Smooth muscle cell (in vitro differentiated cells): Measurements from ENCODE around the gene EYA2. TPM values are rescaled to one million over a fixed set of nuclear protein-coding genes. Genes with fewer than 3 reads are reported as not detected.

Experiments used
- DNase-seq: peaks from one replicate; lab custom pipeline; 2025; ENCODE audit not compliant: unreplicated experiment; lab: John Stamatoyannopoulos, UW
- H2AFZ ChIP-seq: fragments of 200-600 bp; sonication (generic); 2 replicates; pipeline ENCODE4 v1.6.0; 2016; ENCODE audit warnings: antibody characterized with exemption, low read depth, mild to moderate bottlenecking
- H3F3A ChIP-seq: fragments of 200-600 bp; sonication (generic); 2 replicates; pipeline ENCODE4 v1.6.0; 2017; ENCODE audit warnings: antibody characterized with exemption, low read depth
- H3K27ac ChIP-seq: fragments of 200-600 bp; sonication (generic); 2 replicates; pipeline ENCODE4 v1.5.1; 2016; ENCODE audit warnings: low read depth, mild to moderate bottlenecking
- H3K27me3 ChIP-seq: fragments of 200-600 bp; sonication (generic); 2 replicates; pipeline ENCODE4 v1.6.1; 2016; ENCODE audit warnings: low read depth, mild to moderate bottlenecking
- H3K36me3 ChIP-seq: fragments of 200-600 bp; sonication (generic); 2 replicates; pipeline ENCODE4 v1.5.1; 2016; ENCODE audit warnings: low read depth
- H3K4me1 ChIP-seq: fragments of 200-600 bp; sonication (generic); 2 replicates; pipeline ENCODE4 v1.5.1; 2016; ENCODE audit warnings: low read depth
- H3K4me2 ChIP-seq: fragments of 200-600 bp; sonication (generic); 2 replicates; pipeline ENCODE4 v1.6.0; 2016; ENCODE audit warnings: mild to moderate bottlenecking
- H3K4me3 ChIP-seq: fragments of 200-600 bp; sonication (generic); 2 replicates; pipeline ENCODE4 v1.5.1; 2016; ENCODE audit warnings: mild to moderate bottlenecking
- H3K79me2 ChIP-seq: fragments of 200-600 bp; sonication (generic); 2 replicates; pipeline ENCODE4 v1.6.0; 2016; ENCODE audit warnings: low read depth, mild to moderate bottlenecking
- H3K9ac ChIP-seq: fragments of 200-600 bp; sonication (generic); 2 replicates; pipeline ENCODE4 v1.6.0; 2016; ENCODE audit warnings: low read depth
- H3K9me3 ChIP-seq: fragments of 200-600 bp; sonication (generic); replicated peaks from 2 replicates; pipeline ENCODE4 v1.5.1; 2016; ENCODE audit warnings: low read depth
- H4K20me1 ChIP-seq: fragments of 200-600 bp; sonication (generic); 2 replicates; pipeline ENCODE4 v1.6.0; 2016; ENCODE audit warnings: low read depth
- CTCF ChIP-seq: fragments of 200-600 bp; sonication (generic); IDR thresholded peaks from 2 replicates; pipeline ENCODE4 v1.5.1; 2017; ENCODE audit warnings: borderline replicate concordance, mild to moderate bottlenecking, antibody characterized with exemption; ENCODE audit not compliant: insufficient read depth, poor library complexity, severe bottlenecking
- WGBS: methylation state at CpG from one replicate; pipeline ENCODE4 v1.1.7; 2016; ENCODE audit warnings: low lambda C conversion rate; 5-methylcytosine and 5-hydroxymethylcytosine counted together
- microRNA-seq: library from miRNA; unstranded; fragments of <30 nt; microRNA quantifications from one replicate; pipeline ENCODE4, GENCODE V29; 2016; ENCODE audit warnings: borderline number of aligned reads
- polyA plus RNA-seq: library from polyadenylated mRNA; unstranded; fragments of >200 nt; fragmentation: Nextera tagmentation; extraction: Ambion mirVana; gene quantifications from 2 replicates; pipeline ENCODE4 v1.2.1, GENCODE V29; 2016
- small RNA-seq: library from RNA; depleted of rRNA; stranded (forward); fragments of <200 nt; gene quantifications from one replicate; pipeline ENCODE3, GENCODE V24; 2014
- total RNA-seq: library from RNA; depleted of rRNA; stranded (reverse); fragments of >200 nt; gene quantifications from 2 replicates; pipeline ENCODE4 v1.2.3, GENCODE V29; 2014

Gene EYA2
- total and polyA plus RNA-seq, 2 experiments from 2014 or later: 0.98 to 1.3 TPM

- Histone ChIP-seq H3F3A (no peaks in the 10 kb centered on the region), H3K9ac (no peak overlapping the region), H2AFZ (no peak overlapping the region), H3K9me3 (no peaks in the 10 kb centered on the region), H3K27me3 (no peaks in the 10 kb centered on the region), H3K4me2 (no peak overlapping the region), H4K20me1 (peaks cover 6% of the 10 kb centered on the region), H3K36me3 (no peaks in the 10 kb centered on the region), H3K4me1 (no peaks in the 10 kb centered on the region), H3K27ac (no peak overlapping the region), H3K4me3 (no peak overlapping the region), H3K79me2 (peaks cover 13% of the 10 kb centered on the region)
- TF ChIP-seq CTCF: no peak
- WGBS: 98% methylated on average over 14 of the region's 14 CpGs
- no peak for DNase-seq
Observed at GRCh38 chr20:47235853-47236638, 341.4 kb downstream of the EYA2 start.

GRCh38 chr20:47236639-47236900 lies 341.9 kb downstream of the EYA2 start:
- DNase-seq: no peak
- Histone ChIP-seq H3K79me2 (peaks cover 13% of the 10 kb centered on the region), H3K4me2 (no peak overlapping the region), H3K9ac (no peak overlapping the region), H2AFZ (no peak overlapping the region), H3K4me1 (no peaks in the 10 kb centered on the region), H3K27ac (no peak overlapping the region), H3K9me3 (no peaks in the 10 kb centered on the region), H3K27me3 (no peaks in the 10 kb centered on the region), H3F3A (no peaks in the 10 kb centered on the region), H3K36me3 (no peaks in the 10 kb centered on the region), H4K20me1 (peaks cover under 1% of the 10 kb centered on the region), H3K4me3 (no peak overlapping the region)
- no peak for TF ChIP-seq CTCF
- 100% methylated on average over 1 of the region's 1 CpG for WGBS

GRCh38 chr20:47237715-47238114 lies 343.1 kb downstream of the EYA2 start:
- Histone ChIP-seq H4K20me1 (peaks cover 4% of the 10 kb centered on the region), H2AFZ (no peak overlapping the region), H3K36me3 (no peaks in the 10 kb centered on the region), H3K4me3 (no peak overlapping the region), H3K27ac (no peak overlapping the region), H3K9ac (no peak overlapping the region), H3K27me3 (no peaks in the 10 kb centered on the region), H3K4me1 (no peaks in the 10 kb centered on the region), H3K9me3 (no peaks in the 10 kb centered on the region), H3F3A (no peaks in the 10 kb centered on the region), H3K4me2 (no peak overlapping the region), H3K79me2 (peaks cover 9% of the 10 kb centered on the region)
- 100% methylated on average over 4 of the region's 4 CpGs for WGBS
- no peak for DNase-seq
- no peak for TF ChIP-seq CTCF

Small RNA genes lying within 50 kb of the gene (microRNA-seq; reads per million reads assigned to microRNA genes)
- 1.8 reads per million for gene MIR3616

Small RNA genes lying within 50 kb of the gene (small RNA-seq; reads per million reads assigned to genes)
- gene MIR3616: not detected

Other genes starting within 250 kb of the EYA2 start
- gene SLC13A3, start 243.4 kb upstream of the EYA2 start, total RNA-seq: 6.4 and 8.6 TPM in 2 replicates
- 6.2 and 7.7 TPM in 2 replicates for gene SLC13A3, start 243.4 kb upstream of the EYA2 start, polyA plus RNA-seq
- 26.5 and 30.9 TPM in 2 replicates for gene TP53RK, start 205.4 kb upstream of the EYA2 start, total RNA-seq
- 28.2 and 30.9 TPM in 2 replicates for gene TP53RK, start 205.4 kb upstream of the EYA2 start, polyA plus RNA-seq
- 43.7 and 59.7 TPM in 2 replicates for gene SLC2A10, start 185.2 kb upstream of the EYA2 start, total RNA-seq
- gene SLC2A10, start 185.2 kb upstream of the EYA2 start, polyA plus RNA-seq: 27.4 and 40.5 TPM in 2 replicates